SU-DHL-6 (cell line): ENCODE data around the gene TRRAP.

Experiments used
- H2AFZ ChIP-seq: fragments of 200-600 bp; sonication (generic); 2 replicates; pipeline ENCODE4 v1.6.1; 2014; ENCODE audit warnings: low read depth, mild to moderate bottlenecking, moderate library complexity, mixed read lengths, antibody characterized with exemption, low read length; ENCODE audit not compliant: severe bottlenecking
- H3F3A ChIP-seq: fragments of 200-600 bp; shearing (Covaris generic); 2 replicates; pipeline ENCODE4 v1.6.0; 2016; ENCODE audit warnings: antibody characterized with exemption, mild to moderate bottlenecking; ENCODE audit not compliant: insufficient read depth
- H3K27ac ChIP-seq: fragments of 200-600 bp; sonication (generic); 2 replicates; pipeline ENCODE4 v1.5.1; 2016; ENCODE audit warnings: low read depth, mild to moderate bottlenecking, low read length, moderate library complexity, mixed read lengths
- H3K27me3 ChIP-seq: fragments of 200-600 bp; sonication (generic), shearing (Covaris generic); 2 replicates; pipeline ENCODE4 v1.6.0; 2014; ENCODE audit warnings: mild to moderate bottlenecking, low read length
- H3K36me3 ChIP-seq: fragments of 200-600 bp; sonication (generic); 2 replicates; pipeline ENCODE4 v1.6.1; 2014; ENCODE audit warnings: mild to moderate bottlenecking, low read length, mixed read lengths
- H3K4me2 ChIP-seq: fragments of 300-600, 200-600 bp; shearing (Covaris generic), sonication (generic); 2 replicates; pipeline ENCODE4 v1.6.0; 2014; ENCODE audit warnings: low read length, low read depth, mild to moderate bottlenecking; ENCODE audit not compliant: poor library complexity, severe bottlenecking
- H3K4me3 ChIP-seq: fragments of 200-600 bp; sonication (generic); 2 replicates; pipeline ENCODE4 v1.5.1; 2014; ENCODE audit warnings: antibody characterized with exemption, low read length, mild to moderate bottlenecking, mixed read lengths; ENCODE audit not compliant: insufficient read depth, poor library complexity, severe bottlenecking
- H3K79me2 ChIP-seq: fragments of 200-600 bp; sonication (generic); 2 replicates; pipeline ENCODE4 v1.6.1; 2014; ENCODE audit warnings: mild to moderate bottlenecking, low read length, moderate library complexity; ENCODE audit not compliant: insufficient read depth
- H3K9ac ChIP-seq: fragments of 200-600 bp; sonication (generic); 2 replicates; pipeline ENCODE4 v1.7.0; 2014; ENCODE audit warnings: mild to moderate bottlenecking, low read length
- H3K9me2 ChIP-seq: fragments of 200-600 bp; sonication (generic); replicated peaks from 2 replicates; pipeline ENCODE4 v1.6.1; 2014; ENCODE audit warnings: low read length; ENCODE audit not compliant: insufficient read depth
- H3K9me3 ChIP-seq: fragments of 200-600 bp; sonication (generic); 2 replicates; pipeline ENCODE4 v1.6.1; 2014; ENCODE audit warnings: low read length, mixed read lengths; ENCODE audit not compliant: insufficient read depth
- H4K20me1 ChIP-seq: fragments of 200-600 bp; sonication (generic); 2 replicates; pipeline ENCODE4 v1.6.1; 2014; ENCODE audit warnings: low read depth, mild to moderate bottlenecking, antibody characterized with exemption, low read length, moderate library complexity, mixed read lengths
- CTCF ChIP-seq: fragments of 200-600 bp; sonication (generic); IDR thresholded peaks from one replicate; pipeline ENCODE4 v1.5.1; 2017; ENCODE audit warnings: antibody characterized with exemption, mild to moderate bottlenecking, low read length, moderate library complexity; ENCODE audit not compliant: insufficient read depth, poor library complexity, severe bottlenecking
- EZH2phosphoT487 ChIP-seq: fragments of 200-600 bp; sonication (generic), shearing (Covaris generic); conservative IDR thresholded peaks from 2 replicates; pipeline ENCODE4 v1.6.1; 2018; ENCODE audit warnings: mild to moderate bottlenecking, antibody characterized with exemption, low read length, moderate library complexity, mixed read lengths

TRRAP gene

GRCh38 chr7:99029466-99030435 is 151.4 kb downstream of the TRRAP start:
- H3K9me3 ChIP-seq = no peaks in the 10 kb centered on the region
- H3K27me3 ChIP-seq = no peaks in the 10 kb centered on the region
- H3F3A ChIP-seq = no peaks in the 10 kb centered on the region
- no peak overlapping the region for H3K27ac ChIP-seq
- no peak for TF ChIP-seq CTCF
- TF ChIP-seq EZH2phosphoT487 = no peak
- H4K20me1 ChIP-seq = no peaks in the 10 kb centered on the region
- no peak overlapping the region for H3K4me2 ChIP-seq
- H3K9ac ChIP-seq = no peak overlapping the region
- no peaks in the 10 kb centered on the region for H3K9me2 ChIP-seq
- H3K79me2 ChIP-seq = no peaks in the 10 kb centered on the region
- no peak overlapping the region for H2AFZ ChIP-seq
- H3K36me3 ChIP-seq = peaks cover 12% of the 10 kb centered on the region; the same call in 1 of the 2 replicates
- no peak overlapping the region for H3K4me3 ChIP-seq

- no peak overlapping the region for H3K9ac ChIP-seq
- no peak overlapping the region for H3K4me2 ChIP-seq
- no peak overlapping the region for H3K4me3 ChIP-seq
- H3K9me2 ChIP-seq = no peaks in the 10 kb centered on the region
- H3K27ac ChIP-seq = no peak overlapping the region
- H3K79me2 ChIP-seq = no peaks in the 10 kb centered on the region
- TF ChIP-seq CTCF (no peak), EZH2phosphoT487 (no peak)
- no peaks in the 10 kb centered on the region for H3F3A ChIP-seq
- H3K9me3 ChIP-seq = no peaks in the 10 kb centered on the region
- H4K20me1 ChIP-seq = no peaks in the 10 kb centered on the region
- no peak overlapping the region for H2AFZ ChIP-seq
- H3K27me3 ChIP-seq = no peaks in the 10 kb centered on the region
- H3K36me3 ChIP-seq = peaks cover 13% of the 10 kb centered on the region; the same call in 1 of the 2 replicates
These were observed 152.1 kb downstream of the TRRAP start for GRCh38 chr7:99030457-99030856.

GRCh38 chr7:99030951-99031350 is 152.6 kb downstream of the TRRAP start:
- no peaks in the 10 kb centered on the region for H3F3A ChIP-seq
- no peak overlapping the region for H3K27ac ChIP-seq
- TF ChIP-seq EZH2phosphoT487 (no peak), CTCF (no peak)
- H2AFZ ChIP-seq = no peak overlapping the region
- H3K4me2 ChIP-seq = no peak overlapping the region
- no peaks in the 10 kb centered on the region for H3K27me3 ChIP-seq
- H3K9ac ChIP-seq = no peak overlapping the region
- H3K9me2 ChIP-seq = no peaks in the 10 kb centered on the region
- H3K79me2 ChIP-seq = no peaks in the 10 kb centered on the region
- no peak overlapping the region for H3K4me3 ChIP-seq
- no peaks in the 10 kb centered on the region for H3K9me3 ChIP-seq
- H3K36me3 ChIP-seq = peaks cover 13% of the 10 kb centered on the region; the same call in 1 of the 2 replicates
- H4K20me1 ChIP-seq = no peaks in the 10 kb centered on the region
